Lower leg skin (tissue), 4 donors: Measurements from ENCODE around the gene EMSY. TPM values are rescaled to one million over a fixed set of nuclear protein-coding genes. Genes with fewer than 3 reads are reported as not detected.

Experiments
- DNase-seq, 2 donors: peaks; one replicate each; pipeline ENCODE4 v3.0.0-alpha.2; 2019; ENCODE audit warnings: low spot score in 2 of 2
- H3K4me3 ChIP-seq: fragments of 200-600 bp; sonication (generic); 2 replicates; pipeline ENCODE4 v1.5.1; 2017; ENCODE audit warnings: mild to moderate bottlenecking, low read depth; ENCODE audit not compliant: poor library complexity, severe bottlenecking
- POLR2A ChIP-seq, 2 donors: fragments of 450-650 bp; IDR thresholded peaks; one replicate each; pipeline ENCODE4 v1.6.1; 2016 to 2017; ENCODE audit warnings: antibody characterized with exemption in 2 of 2, mild to moderate bottlenecking in 1 of 2, moderate library complexity in 1 of 2
- WGBS, 2 donors: methylation state at CpG; one replicate each; pipeline ENCODE4 v1.1.5; 2018; 5-methylcytosine and 5-hydroxymethylcytosine counted together
- intact Hi-C: fragments of 100-400 bp; cut with DNase I; formaldehyde crosslinking; loops from one replicate; pipeline ENCODE4 v1.15.0; 2023; ENCODE audit warnings: low total_unique reads
- total RNA-seq, 4 donors: library from RNA; depleted of rRNA; stranded (reverse); fragments of >200 nt; gene quantifications; one replicate each; pipeline ENCODE4 v1.1.0, GENCODE V29; 2016
- TF ChIP-seq, protein P1 (sequence below), 3 donors: fragments of 450-650 bp; IDR thresholded peaks; one replicate each; pipeline ENCODE4 v1.5.1; 2016; ENCODE audit warnings: antibody characterized with exemption in 3 of 3, mild to moderate bottlenecking in 3 of 3, moderate library complexity in 2 of 3

EMSY gene
- total RNA-seq, 4 donors from 2014 or later, result 12.8 to 45.0 (median 14.7) TPM

DNA sequence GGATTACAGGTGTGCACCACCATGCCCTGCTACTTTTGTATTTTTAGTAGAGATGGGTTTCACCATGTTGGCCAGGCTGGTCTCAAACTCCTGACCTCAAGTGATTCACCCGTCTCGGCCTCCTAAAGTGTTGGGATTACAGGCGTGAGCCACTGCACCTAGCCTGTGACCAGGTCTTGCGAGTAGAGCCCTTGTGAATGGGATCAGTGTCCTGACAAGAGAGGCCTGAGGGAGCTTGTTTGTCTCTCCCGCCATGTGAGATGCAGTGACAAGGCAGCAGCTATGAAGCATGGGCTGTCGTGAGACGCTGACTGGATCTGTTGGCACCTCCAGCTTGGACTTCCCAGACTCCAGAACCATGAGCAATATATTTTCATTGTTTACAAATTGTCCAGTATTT is 156.5 kb downstream of the EMSY start:
- TF ChIP-seq, protein P1, sequence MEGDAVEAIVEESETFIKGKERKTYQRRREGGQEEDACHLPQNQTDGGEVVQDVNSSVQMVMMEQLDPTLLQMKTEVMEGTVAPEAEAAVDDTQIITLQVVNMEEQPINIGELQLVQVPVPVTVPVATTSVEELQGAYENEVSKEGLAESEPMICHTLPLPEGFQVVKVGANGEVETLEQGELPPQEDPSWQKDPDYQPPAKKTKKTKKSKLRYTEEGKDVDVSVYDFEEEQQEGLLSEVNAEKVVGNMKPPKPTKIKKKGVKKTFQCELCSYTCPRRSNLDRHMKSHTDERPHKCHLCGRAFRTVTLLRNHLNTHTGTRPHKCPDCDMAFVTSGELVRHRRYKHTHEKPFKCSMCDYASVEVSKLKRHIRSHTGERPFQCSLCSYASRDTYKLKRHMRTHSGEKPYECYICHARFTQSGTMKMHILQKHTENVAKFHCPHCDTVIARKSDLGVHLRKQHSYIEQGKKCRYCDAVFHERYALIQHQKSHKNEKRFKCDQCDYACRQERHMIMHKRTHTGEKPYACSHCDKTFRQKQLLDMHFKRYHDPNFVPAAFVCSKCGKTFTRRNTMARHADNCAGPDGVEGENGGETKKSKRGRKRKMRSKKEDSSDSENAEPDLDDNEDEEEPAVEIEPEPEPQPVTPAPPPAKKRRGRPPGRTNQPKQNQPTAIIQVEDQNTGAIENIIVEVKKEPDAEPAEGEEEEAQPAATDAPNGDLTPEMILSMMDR (IDR thresholded peaks at IDR 0.05), result no peak
- TF ChIP-seq POLR2A (IDR thresholded peaks at IDR 0.05), result no peak
- no peak overlapping the region for H3K4me3 ChIP-seq
- 78 to 95% methylated on average over 7 of the region's 7 CpGs for WGBS, 2 donors
- intact Hi-C loops, result no loop called here
- peak; percentile 12 to 75 for DNase-seq

DNA sequence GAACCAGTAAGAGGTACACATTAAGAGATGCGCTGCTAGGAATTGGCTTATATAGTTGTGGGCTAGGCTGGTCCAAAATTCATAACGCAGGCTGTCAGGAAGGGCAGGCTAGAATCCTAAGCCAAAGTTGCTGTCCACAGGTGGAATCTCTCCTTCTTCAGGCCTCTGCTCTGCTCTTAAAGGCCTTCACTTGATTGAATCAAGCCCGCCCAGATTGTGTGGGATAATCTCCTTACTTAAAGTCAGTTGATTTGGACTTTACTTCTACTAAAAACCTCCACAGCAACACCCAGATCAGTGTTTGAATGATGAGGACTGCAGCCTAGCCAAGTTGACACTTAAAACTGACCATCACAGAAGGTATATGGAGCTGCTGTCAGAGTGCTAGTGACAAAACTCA is 156.9 kb downstream of the EMSY start:
- peak in 1 of 2 donors; percentile 8 for DNase-seq
- TF ChIP-seq, protein P1 (IDR thresholded peaks at IDR 0.05), result no peak
- no peak for TF ChIP-seq POLR2A (IDR thresholded peaks at IDR 0.05)
- no peak overlapping the region for H3K4me3 ChIP-seq
- 61 to 93% methylated on average over 3 of the region's 3 CpGs for WGBS, 2 donors
- intact Hi-C loops, result no loop called here

DNA sequence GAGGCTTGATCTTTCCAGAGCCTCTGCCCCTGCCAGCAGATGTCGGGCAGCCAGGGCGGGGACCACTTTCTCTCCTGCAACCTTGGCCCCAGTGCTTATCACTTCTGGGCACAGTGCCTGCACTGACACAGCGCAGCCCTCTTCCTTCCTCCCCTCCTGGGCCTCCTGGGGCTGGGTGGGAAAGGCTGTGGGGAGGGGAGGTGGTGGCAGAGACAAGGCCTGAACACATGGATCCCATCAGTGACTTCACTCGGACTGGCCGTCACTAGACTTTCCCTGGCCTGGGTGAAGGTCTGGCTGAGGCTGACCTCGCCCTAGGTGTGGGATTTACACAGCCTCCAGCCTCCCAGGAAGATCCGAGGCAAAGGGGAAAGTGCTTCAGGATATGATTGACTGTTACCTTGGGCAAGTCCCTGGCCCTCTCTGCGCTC is 157.6 kb downstream of the EMSY start:
- intact Hi-C loops, result no loop called here
- H3K4me3 ChIP-seq, result no peak overlapping the region
- no peak for TF ChIP-seq POLR2A (IDR thresholded peaks at IDR 0.05)
- TF ChIP-seq, protein P1 (IDR thresholded peaks at IDR 0.05), result no peak
- peak; percentile 35 to 93 for DNase-seq
- 37 to 50% methylated on average over 8 of the region's 8 CpGs for WGBS, 2 donors

Other genes with a start within 250 kb of the EMSY start
- 10 to 100 TPM in 1 of 4 donors, 1 to 10 TPM in 3; 4.2 to 11.4 (median 7.4) TPM for gene WNT11, start 238.5 kb upstream of the EMSY start, total RNA-seq
- 10 to 100 TPM; 15.6 to 25.4 (median 22.3) TPM for gene THAP12, start 63.9 kb upstream of the EMSY start, total RNA-seq
- 1 to 10 TPM in 1 of 4 donors, under 1 TPM in 3; 0.42 to 1.5 (median 0.98) TPM for gene GVQW3, start 63.7 kb upstream of the EMSY start, total RNA-seq
- gene LRRC32, start 225.7 kb downstream of the EMSY start, total RNA-seq, result 10 to 100 TPM in 3 of 4 donors, 1 to 10 TPM in 1; 9.0 to 42.5 (median 18.7) TPM